Gastroesophageal sphincter (tissue), 3 donors: ENCODE measurements around the gene MORN5.

Experiments used
- EP300 ChIP-seq: sonication (generic); formaldehyde crosslinking; IDR thresholded peaks from one replicate; pipeline ENCODE4 v1.6.1; 2017; ENCODE audit warnings: antibody characterized with exemption, mild to moderate bottlenecking
- POLR2AphosphoS5 ChIP-seq: sonication (generic); formaldehyde crosslinking; IDR thresholded peaks from one replicate; pipeline ENCODE4 v1.6.1; 2017; ENCODE audit warnings: antibody characterized with exemption
- TF ChIP-seq, protein P1 (sequence below), 4 experiments: fragments of 200-600 bp in 2 of 4; fragments of 450-650 bp in 2 of 4; sonication (generic) in 1 of 4; IDR thresholded peaks; one replicate each; pipeline ENCODE4 v1.5.1; 2017 to 2019; ENCODE audit warnings: antibody characterized with exemption in 4 of 4, mild to moderate bottlenecking in 2 of 4, moderate library complexity in 2 of 4

DNA sequence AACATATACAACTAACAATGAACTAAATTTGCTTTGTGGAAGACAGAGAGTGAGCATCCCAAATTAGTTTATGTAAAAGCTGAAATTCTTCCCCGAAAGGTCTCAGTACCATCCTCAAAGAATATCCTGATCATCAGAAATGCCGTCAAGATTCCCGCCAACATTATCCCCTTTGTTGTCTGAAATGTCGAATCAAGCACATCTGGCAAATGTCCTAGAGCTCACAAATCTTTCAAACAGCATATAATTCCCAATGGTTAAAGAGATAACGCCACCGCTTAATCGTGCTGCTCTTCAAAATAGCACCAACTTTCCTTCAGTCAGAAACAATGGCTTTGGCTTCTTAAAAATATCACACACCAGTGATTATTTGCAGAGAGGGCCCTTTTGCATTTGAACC, 23.8 kb downstream of the MORN5 start:
- TF ChIP-seq, protein P1, sequence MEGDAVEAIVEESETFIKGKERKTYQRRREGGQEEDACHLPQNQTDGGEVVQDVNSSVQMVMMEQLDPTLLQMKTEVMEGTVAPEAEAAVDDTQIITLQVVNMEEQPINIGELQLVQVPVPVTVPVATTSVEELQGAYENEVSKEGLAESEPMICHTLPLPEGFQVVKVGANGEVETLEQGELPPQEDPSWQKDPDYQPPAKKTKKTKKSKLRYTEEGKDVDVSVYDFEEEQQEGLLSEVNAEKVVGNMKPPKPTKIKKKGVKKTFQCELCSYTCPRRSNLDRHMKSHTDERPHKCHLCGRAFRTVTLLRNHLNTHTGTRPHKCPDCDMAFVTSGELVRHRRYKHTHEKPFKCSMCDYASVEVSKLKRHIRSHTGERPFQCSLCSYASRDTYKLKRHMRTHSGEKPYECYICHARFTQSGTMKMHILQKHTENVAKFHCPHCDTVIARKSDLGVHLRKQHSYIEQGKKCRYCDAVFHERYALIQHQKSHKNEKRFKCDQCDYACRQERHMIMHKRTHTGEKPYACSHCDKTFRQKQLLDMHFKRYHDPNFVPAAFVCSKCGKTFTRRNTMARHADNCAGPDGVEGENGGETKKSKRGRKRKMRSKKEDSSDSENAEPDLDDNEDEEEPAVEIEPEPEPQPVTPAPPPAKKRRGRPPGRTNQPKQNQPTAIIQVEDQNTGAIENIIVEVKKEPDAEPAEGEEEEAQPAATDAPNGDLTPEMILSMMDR (IDR thresholded peaks at IDR 0.05) = no peak
- TF ChIP-seq POLR2AphosphoS5 (no peak), EP300 (no peak)
